GM18520 (cell line): ENCODE data around the gene CHEK1.

ENCODE experiments used
- ATAC-seq: cut with Tn5 transposase; IDR thresholded peaks from one replicate; pipeline ENCODE4 v1.9.1; 2021; ENCODE audit not compliant: unreplicated experiment

The CHEK1 gene

GRCh38 chr11:125625630-125626287, 796 bp downstream of the CHEK1 start:
- peak; percentile 75 for ATAC-seq

GRCh38 chr11:125626288-125626950, 1.5 kb downstream of the CHEK1 start:
- ATAC-seq = no peak

GRCh38 chr11:125627236-125627910, 2.4 kb downstream of the CHEK1 start:
- no peak for ATAC-seq

- no peak for ATAC-seq
Measured at GRCh38 chr11:125637840-125638239, 12.9 kb downstream of the CHEK1 start.

- ATAC-seq = no peak
Measured at GRCh38 chr11:125638315-125638714, 13.4 kb downstream of the CHEK1 start.

- no peak for ATAC-seq
Measured at GRCh38 chr11:125645871-125646270, 20.9 kb downstream of the CHEK1 start.

GRCh38 chr11:125649465-125650166, 24.7 kb downstream of the CHEK1 start:
- no peak for ATAC-seq

- no peak for ATAC-seq
Measured at GRCh38 chr11:125662689-125663088, 37.7 kb downstream of the CHEK1 start.

GRCh38 chr11:125663910-125664309, 38.9 kb downstream of the CHEK1 start:
- no peak for ATAC-seq

GRCh38 chr11:125667151-125667550, 42.2 kb downstream of the CHEK1 start:
- no peak for ATAC-seq

- no peak for ATAC-seq
Measured at GRCh38 chr11:125670172-125670571, 45.2 kb downstream of the CHEK1 start.

GRCh38 chr11:125671561-125671960, 46.6 kb downstream of the CHEK1 start:
- no peak for ATAC-seq

- no peak for ATAC-seq
Measured at GRCh38 chr11:125674210-125674609, 49.2 kb downstream of the CHEK1 start.

GRCh38 chr11:125675196-125675595, 50.2 kb downstream of the CHEK1 start:
- ATAC-seq = no peak

GRCh38 chr11:125679397-125679796, 54.4 kb downstream of the CHEK1 start:
- ATAC-seq = no peak

GRCh38 chr11:125679837-125680236, 54.9 kb downstream of the CHEK1 start:
- no peak for ATAC-seq

GRCh38 chr11:125680747-125681146, 55.8 kb downstream of the CHEK1 start, which contains the start of gene ACRV1:
Gene ACRV1, minus strand, starts transcription at chr11:125680847. Its CDS starts 67 bp downstream, at chr11:125680780.
- no peak for ATAC-seq

- ATAC-seq = no peak
Measured at GRCh38 chr11:125685228-125685627, 60.3 kb downstream of the CHEK1 start.

GRCh38 chr11:125688066-125688465, 63.1 kb downstream of the CHEK1 start:
- ATAC-seq = no peak

- ATAC-seq = no peak
Measured at GRCh38 chr11:125688632-125689031, 63.7 kb downstream of the CHEK1 start.

GRCh38 chr11:125689274-125689859, 64.4 kb downstream of the CHEK1 start:
- no peak for ATAC-seq
